ENCODE results near the gene SLAIN2. TPM values are rescaled to one million over a fixed set of nuclear protein-coding genes. Genes with fewer than 3 reads are reported as not detected.
A peak's percentile ranks its signal among the peaks of the same experiment; 100 is the strongest.

The SLAIN2 gene
- total and polyA plus RNA-seq, 2 experiments from 2014 or later: 21.9 to 27.9 TPM

DNA sequence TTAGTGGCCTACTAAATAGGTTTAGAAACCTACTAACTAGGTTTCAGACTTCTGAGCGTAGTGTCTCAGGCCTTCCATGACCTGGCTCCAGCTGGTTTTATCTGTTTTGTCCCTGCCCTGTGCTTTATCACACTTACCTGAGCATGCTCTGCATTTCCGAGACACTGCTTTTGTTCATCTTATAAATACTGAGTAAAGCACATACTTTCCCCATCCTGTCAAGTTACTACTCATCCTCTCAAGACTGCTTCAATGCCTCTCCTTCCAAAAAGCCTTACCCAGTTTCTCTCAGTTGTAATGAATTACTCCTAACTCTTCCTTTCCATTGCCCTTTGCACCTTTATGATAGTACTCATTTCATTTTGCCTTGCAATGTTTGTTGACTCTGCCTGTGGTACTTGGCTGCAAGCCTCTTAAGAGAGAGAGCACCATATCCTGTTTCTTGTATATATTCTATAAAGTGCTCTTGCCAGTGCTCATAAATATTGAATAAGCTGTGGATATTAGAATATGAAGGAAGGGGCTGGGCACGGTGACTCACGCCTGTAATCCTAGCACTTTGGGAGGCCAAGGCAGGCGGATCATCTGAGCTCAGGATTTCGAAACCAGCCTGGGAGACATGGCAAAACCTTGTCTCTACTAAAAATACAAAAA, 34.4 kb downstream of the SLAIN2 start:
- Histone ChIP-seq H3K4me2 (no peak overlapping the region), H3K79me2 (replicated peaks; ENCODE audit: insufficient read depth) (peaks cover 13% of the 10 kb centered on the region; the same call in 1 of the 2 replicates)

More for the DNA sequence above, 34.4 kb downstream of the SLAIN2 start:
- no peak for TF ChIP-seq NANOG (IDR thresholded peaks at IDR 0.05; ENCODE audit: borderline replicate concordance)
- no peak for TF ChIP-seq CREB1 (CRISPR knock-in tag; IDR thresholded peaks at IDR 0.05; ENCODE audit: low read depth)
- no peak for TF ChIP-seq POLR2AphosphoS5 (IDR thresholded peaks at IDR 0.05; ENCODE audit: low read depth)
- TF ChIP-seq, protein P1, sequence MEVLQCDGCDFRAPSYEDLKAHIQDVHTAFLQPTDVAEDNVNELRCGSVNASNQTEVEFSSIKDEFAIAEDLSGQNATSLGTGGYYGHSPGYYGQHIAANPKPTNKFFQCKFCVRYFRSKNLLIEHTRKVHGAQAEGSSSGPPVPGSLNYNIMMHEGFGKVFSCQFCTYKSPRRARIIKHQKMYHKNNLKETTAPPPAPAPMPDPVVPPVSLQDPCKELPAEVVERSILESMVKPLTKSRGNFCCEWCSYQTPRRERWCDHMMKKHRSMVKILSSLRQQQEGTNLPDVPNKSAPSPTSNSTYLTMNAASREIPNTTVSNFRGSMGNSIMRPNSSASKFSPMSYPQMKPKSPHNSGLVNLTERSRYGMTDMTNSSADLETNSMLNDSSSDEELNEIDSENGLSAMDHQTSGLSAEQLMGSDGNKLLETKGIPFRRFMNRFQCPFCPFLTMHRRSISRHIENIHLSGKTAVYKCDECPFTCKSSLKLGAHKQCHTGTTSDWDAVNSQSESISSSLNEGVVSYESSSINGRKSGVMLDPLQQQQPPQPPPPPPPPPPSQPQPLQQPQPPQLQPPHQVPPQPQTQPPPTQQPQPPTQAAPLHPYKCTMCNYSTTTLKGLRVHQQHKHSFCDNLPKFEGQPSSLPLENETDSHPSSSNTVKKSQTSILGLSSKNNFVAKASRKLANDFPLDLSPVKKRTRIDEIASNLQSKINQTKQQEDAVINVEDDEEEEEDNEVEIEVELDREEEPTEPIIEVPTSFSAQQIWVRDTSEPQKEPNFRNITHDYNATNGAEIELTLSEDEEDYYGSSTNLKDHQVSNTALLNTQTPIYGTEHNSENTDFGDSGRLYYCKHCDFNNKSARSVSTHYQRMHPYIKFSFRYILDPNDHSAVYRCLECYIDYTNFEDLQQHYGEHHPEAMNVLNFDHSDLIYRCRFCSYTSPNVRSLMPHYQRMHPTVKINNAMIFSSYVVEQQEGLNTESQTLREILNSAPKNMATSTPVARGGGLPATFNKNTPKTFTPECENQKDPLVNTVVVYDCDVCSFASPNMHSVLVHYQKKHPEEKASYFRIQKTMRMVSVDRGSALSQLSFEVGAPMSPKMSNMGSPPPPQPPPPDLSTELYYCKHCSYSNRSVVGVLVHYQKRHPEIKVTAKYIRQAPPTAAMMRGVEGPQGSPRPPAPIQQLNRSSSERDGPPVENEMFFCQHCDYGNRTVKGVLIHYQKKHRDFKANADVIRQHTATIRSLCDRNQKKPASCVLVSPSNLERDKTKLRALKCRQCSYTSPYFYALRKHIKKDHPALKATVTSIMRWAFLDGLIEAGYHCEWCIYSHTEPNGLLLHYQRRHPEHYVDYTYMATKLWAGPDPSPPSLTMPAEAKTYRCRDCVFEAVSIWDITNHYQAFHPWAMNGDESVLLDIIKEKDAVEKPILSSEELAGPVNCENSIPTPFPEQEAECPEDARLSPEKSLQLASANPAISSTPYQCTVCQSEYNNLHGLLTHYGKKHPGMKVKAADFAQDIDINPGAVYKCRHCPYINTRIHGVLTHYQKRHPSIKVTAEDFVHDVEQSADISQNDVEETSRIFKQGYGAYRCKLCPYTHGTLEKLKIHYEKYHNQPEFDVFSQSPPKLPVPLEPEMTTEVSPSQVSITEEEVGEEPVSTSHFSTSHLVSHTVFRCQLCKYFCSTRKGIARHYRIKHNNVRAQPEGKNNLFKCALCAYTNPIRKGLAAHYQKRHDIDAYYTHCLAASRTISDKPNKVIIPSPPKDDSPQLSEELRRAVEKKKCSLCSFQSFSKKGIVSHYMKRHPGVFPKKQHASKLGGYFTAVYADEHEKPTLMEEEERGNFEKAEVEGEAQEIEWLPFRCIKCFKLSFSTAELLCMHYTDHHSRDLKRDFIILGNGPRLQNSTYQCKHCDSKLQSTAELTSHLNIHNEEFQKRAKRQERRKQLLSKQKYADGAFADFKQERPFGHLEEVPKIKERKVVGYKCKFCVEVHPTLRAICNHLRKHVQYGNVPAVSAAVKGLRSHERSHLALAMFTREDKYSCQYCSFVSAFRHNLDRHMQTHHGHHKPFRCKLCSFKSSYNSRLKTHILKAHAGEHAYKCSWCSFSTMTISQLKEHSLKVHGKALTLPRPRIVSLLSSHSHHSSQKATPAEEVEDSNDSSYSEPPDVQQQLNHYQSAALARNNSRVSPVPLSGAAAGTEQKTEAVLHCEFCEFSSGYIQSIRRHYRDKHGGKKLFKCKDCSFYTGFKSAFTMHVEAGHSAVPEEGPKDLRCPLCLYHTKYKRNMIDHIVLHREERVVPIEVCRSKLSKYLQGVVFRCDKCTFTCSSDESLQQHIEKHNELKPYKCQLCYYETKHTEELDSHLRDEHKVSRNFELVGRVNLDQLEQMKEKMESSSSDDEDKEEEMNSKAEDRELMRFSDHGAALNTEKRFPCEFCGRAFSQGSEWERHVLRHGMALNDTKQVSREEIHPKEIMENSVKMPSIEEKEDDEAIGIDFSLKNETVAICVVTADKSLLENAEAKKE (CRISPR knock-in tag; IDR thresholded peaks at IDR 0.05): no peak
- no peak for TF ChIP-seq JUNB (IDR thresholded peaks at IDR 0.05; ENCODE audit: unreplicated experiment)
- TF ChIP-seq, protein P2, sequence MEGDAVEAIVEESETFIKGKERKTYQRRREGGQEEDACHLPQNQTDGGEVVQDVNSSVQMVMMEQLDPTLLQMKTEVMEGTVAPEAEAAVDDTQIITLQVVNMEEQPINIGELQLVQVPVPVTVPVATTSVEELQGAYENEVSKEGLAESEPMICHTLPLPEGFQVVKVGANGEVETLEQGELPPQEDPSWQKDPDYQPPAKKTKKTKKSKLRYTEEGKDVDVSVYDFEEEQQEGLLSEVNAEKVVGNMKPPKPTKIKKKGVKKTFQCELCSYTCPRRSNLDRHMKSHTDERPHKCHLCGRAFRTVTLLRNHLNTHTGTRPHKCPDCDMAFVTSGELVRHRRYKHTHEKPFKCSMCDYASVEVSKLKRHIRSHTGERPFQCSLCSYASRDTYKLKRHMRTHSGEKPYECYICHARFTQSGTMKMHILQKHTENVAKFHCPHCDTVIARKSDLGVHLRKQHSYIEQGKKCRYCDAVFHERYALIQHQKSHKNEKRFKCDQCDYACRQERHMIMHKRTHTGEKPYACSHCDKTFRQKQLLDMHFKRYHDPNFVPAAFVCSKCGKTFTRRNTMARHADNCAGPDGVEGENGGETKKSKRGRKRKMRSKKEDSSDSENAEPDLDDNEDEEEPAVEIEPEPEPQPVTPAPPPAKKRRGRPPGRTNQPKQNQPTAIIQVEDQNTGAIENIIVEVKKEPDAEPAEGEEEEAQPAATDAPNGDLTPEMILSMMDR (conservative IDR thresholded peaks at IDR 0.05; ENCODE audit: low read depth in 2 of 2): no peak
- TF ChIP-seq, protein P3, sequence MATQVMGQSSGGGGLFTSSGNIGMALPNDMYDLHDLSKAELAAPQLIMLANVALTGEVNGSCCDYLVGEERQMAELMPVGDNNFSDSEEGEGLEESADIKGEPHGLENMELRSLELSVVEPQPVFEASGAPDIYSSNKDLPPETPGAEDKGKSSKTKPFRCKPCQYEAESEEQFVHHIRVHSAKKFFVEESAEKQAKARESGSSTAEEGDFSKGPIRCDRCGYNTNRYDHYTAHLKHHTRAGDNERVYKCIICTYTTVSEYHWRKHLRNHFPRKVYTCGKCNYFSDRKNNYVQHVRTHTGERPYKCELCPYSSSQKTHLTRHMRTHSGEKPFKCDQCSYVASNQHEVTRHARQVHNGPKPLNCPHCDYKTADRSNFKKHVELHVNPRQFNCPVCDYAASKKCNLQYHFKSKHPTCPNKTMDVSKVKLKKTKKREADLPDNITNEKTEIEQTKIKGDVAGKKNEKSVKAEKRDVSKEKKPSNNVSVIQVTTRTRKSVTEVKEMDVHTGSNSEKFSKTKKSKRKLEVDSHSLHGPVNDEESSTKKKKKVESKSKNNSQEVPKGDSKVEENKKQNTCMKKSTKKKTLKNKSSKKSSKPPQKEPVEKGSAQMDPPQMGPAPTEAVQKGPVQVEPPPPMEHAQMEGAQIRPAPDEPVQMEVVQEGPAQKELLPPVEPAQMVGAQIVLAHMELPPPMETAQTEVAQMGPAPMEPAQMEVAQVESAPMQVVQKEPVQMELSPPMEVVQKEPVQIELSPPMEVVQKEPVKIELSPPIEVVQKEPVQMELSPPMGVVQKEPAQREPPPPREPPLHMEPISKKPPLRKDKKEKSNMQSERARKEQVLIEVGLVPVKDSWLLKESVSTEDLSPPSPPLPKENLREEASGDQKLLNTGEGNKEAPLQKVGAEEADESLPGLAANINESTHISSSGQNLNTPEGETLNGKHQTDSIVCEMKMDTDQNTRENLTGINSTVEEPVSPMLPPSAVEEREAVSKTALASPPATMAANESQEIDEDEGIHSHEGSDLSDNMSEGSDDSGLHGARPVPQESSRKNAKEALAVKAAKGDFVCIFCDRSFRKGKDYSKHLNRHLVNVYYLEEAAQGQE (IDR thresholded peaks at IDR 0.05; ENCODE audit: unreplicated experiment): no peak
- Mint-ChIP-seq H3K4me3 (no peak overlapping the region), H3K36me3 (ENCODE audit: low read depth) (no peaks in the 10 kb centered on the region; the same call in 2 of the 3 replicates), H3K27me3 (ENCODE audit: insufficient read depth, low read depth, poor library complexity) (no peaks in the 10 kb centered on the region), H3K4me1 (peaks cover 20% of the 10 kb centered on the region), H3K9me3 (no peaks in the 10 kb centered on the region), H3K27ac (peak overlapping the region; percentile 58; the same call in 1 of the 2 replicates)
- Histone ChIP-seq H2AFZ (no peak overlapping the region), H3K36me3 (ENCODE audit: insufficient read depth) (no peaks in the 10 kb centered on the region), H3K27ac (ENCODE audit: low read depth) (no peak overlapping the region; the same call in 1 of the 2 replicates), H3K4me1 (ENCODE audit: insufficient read depth) (peaks cover 20% of the 10 kb centered on the region), H3K27me3 (ENCODE audit: insufficient read depth) (no peaks in the 10 kb centered on the region), H3F3A (replicated peaks; ENCODE audit: low read depth) (no peaks in the 10 kb centered on the region), H3K9me2 (ENCODE audit: insufficient read depth) (no peaks in the 10 kb centered on the region), H4K20me1 (replicated peaks; ENCODE audit: insufficient read depth) (peaks cover 9% of the 10 kb centered on the region), H3K4me3 (no peak overlapping the region)
- no peak for ATAC-seq
- no peak for DNase-seq (ENCODE audit: low spot score)

All from GM23338 (cell line).